IMR-90 (cell line): ENCODE results near the gene GTPBP4. TPM values are rescaled to one million over a fixed set of nuclear protein-coding genes. Genes with fewer than 3 reads are reported as not detected.

Source experiments
- ATAC-seq: fragments of 200-7000 bp; cut with Tn5 transposase; 2 replicates; pipeline ENCODE4 v1.9.1; 2020; ENCODE audit warnings: low read depth, mild to moderate bottlenecking, moderate library complexity
- BruUV-seq: library from RNA; stranded (reverse); fragments of 400-500 nt; replicated peaks from 2 replicates; lab custom pipeline; 2021; lab: Mats Ljungman, UMichigan
- CTCF ChIA-PET: fragments of 300-600 bp; formaldehyde crosslinking; extraction: SDS; loops from one replicate; lab custom pipeline; 2021; ENCODE audit warnings: antibody characterized with exemption; lab: Yijun Ruan, JAX
- POLR2A ChIA-PET: fragments of 300-600 bp; sonication (Branson Sonifier 250); formaldehyde crosslinking; loops from one replicate; lab custom pipeline; 2022; ENCODE audit warnings: antibody characterized with exemption; ENCODE audit not compliant: unreplicated experiment; lab: Charles Lee
- DNase-seq: peaks from one replicate; pipeline ENCODE4 v3.0.0; 2013
- H2AFZ ChIP-seq: replicated peaks from 2 replicates; pipeline ENCODE3; 2013; ENCODE audit warnings: low read length, mild to moderate bottlenecking; ENCODE audit not compliant: poor library complexity
- H2AK5ac ChIP-seq: 2 replicates; pipeline ENCODE4 v1.6.1; 2013; ENCODE audit warnings: low read depth, low read length, inconsistent platforms
- H2AK9ac ChIP-seq: replicated peaks from 2 replicates; pipeline ENCODE3; 2013; ENCODE audit warnings: mild to moderate bottlenecking, low read depth, low read length, moderate library complexity; ENCODE audit not compliant: poor library complexity
- H2BK120ac ChIP-seq: 2 replicates; pipeline ENCODE4 v1.6.1; 2013; ENCODE audit warnings: low read depth, low read length, inconsistent platforms
- H2BK15ac ChIP-seq: 3 replicates; pipeline ENCODE4 v1.6.1; 2013; ENCODE audit warnings: low read depth, low read length, inconsistent platforms
- H2BK20ac ChIP-seq: 2 replicates; pipeline ENCODE4 v1.6.1; 2013; ENCODE audit warnings: low read depth, mild to moderate bottlenecking, inconsistent platforms, low read length, moderate library complexity
- H2BK5ac ChIP-seq: 2 replicates; pipeline ENCODE4 v1.6.1; 2013; ENCODE audit warnings: mild to moderate bottlenecking, low read depth, low read length, inconsistent platforms; ENCODE audit not compliant: poor library complexity, severe bottlenecking
- H3K14ac ChIP-seq: replicated peaks from 2 replicates; pipeline ENCODE4 v1.6.1; 2013; ENCODE audit warnings: low read depth, low read length, inconsistent platforms
- H3K18ac ChIP-seq: 2 replicates; pipeline ENCODE4 v1.6.1; 2013; ENCODE audit warnings: low read depth, low read length, control low read depth
- H3K23ac ChIP-seq: 2 replicates; pipeline ENCODE4 v1.6.1; 2013; ENCODE audit warnings: low read depth, low read length, inconsistent platforms
- H3K27ac ChIP-seq: 2 replicates; pipeline ENCODE4 v1.5.1; 2013; ENCODE audit warnings: mild to moderate bottlenecking, control low read depth, low read length; ENCODE audit not compliant: insufficient read depth
- H3K27me3 ChIP-seq: 2 replicates; pipeline ENCODE4 v1.6.1; 2013; ENCODE audit warnings: low read length; ENCODE audit not compliant: control insufficient read depth, insufficient read depth
- H3K36me3 ChIP-seq: 2 replicates; pipeline ENCODE4 v1.6.1; 2013; ENCODE audit warnings: low read length, mixed read lengths; ENCODE audit not compliant: control insufficient read depth, insufficient read depth
- H3K4ac ChIP-seq: 2 replicates; pipeline ENCODE4 v1.6.1; 2013; ENCODE audit warnings: low read depth, low read length, inconsistent platforms
- H3K4me1 ChIP-seq: 2 replicates; pipeline ENCODE4 v1.6.1; 2013; ENCODE audit warnings: low read length, mixed read lengths; ENCODE audit not compliant: control insufficient read depth, insufficient read depth
- H3K4me2 ChIP-seq: 2 replicates; pipeline ENCODE4 v1.6.1; 2013; ENCODE audit warnings: low read depth, mild to moderate bottlenecking, control low read depth, low read length, moderate library complexity
- H3K4me3 ChIP-seq: 2 replicates; pipeline ENCODE4 v1.5.1; 2013; ENCODE audit warnings: low read depth, mild to moderate bottlenecking, control low read depth, low read length, moderate library complexity; ENCODE audit not compliant: insufficient read depth
- H3K56ac ChIP-seq: 2 replicates; pipeline ENCODE4 v1.6.1; 2013; ENCODE audit warnings: low read length, inconsistent platforms; ENCODE audit not compliant: insufficient read depth; ENCODE audit errors: extremely low read depth
- H3K79me1 ChIP-seq, 2 experiments: 2 replicates each; pipeline ENCODE4 v1.6.1; 2013; ENCODE audit warnings: low read length in 2 of 2, inconsistent platforms in 1 of 2, low read depth in 1 of 2
- H3K9ac ChIP-seq: 2 replicates; pipeline ENCODE4 v1.6.1; 2013; ENCODE audit warnings: low read depth, low read length, control low read depth
- H3K9me1 ChIP-seq: 2 replicates; pipeline ENCODE4 v1.6.1; 2013; ENCODE audit warnings: low read length, inconsistent platforms; ENCODE audit not compliant: insufficient read depth
- H3K9me3 ChIP-seq: 2 replicates; pipeline ENCODE4 v1.6.1; 2013; ENCODE audit warnings: low read length; ENCODE audit not compliant: control insufficient read depth, insufficient read depth
- H4K20me1 ChIP-seq: 2 replicates; pipeline ENCODE4 v1.6.1; 2013; ENCODE audit warnings: low read length, inconsistent platforms; ENCODE audit not compliant: insufficient read depth
- H4K5ac ChIP-seq: 2 replicates; pipeline ENCODE4 v1.6.1; 2013; ENCODE audit warnings: mild to moderate bottlenecking, low read depth, low read length, control low read depth
- H4K8ac ChIP-seq, 2 experiments: 2 replicates each; pipeline ENCODE4 v1.6.1; 2013; ENCODE audit warnings: low read depth in 2 of 2, low read length in 2 of 2, control low read depth in 1 of 2, inconsistent platforms in 1 of 2
- H4K91ac ChIP-seq: 2 replicates; pipeline ENCODE4 v1.6.1; 2013; ENCODE audit warnings: low read depth, low read length, inconsistent platforms; ENCODE audit not compliant: insufficient read depth
- BHLHE40 ChIP-seq: fragments of 150-350 bp; IDR thresholded peaks from 2 replicates; pipeline ENCODE4 v1.6.1; 2016; ENCODE audit warnings: mild to moderate bottlenecking, low read depth, low read length
- CEBPB ChIP-seq: IDR thresholded peaks from 2 replicates; pipeline ENCODE4 v1.6.1; 2012; ENCODE audit warnings: low read depth, low read length, improper control_type of control experiment
- CHD1 ChIP-seq: IDR thresholded peaks from 2 replicates; pipeline ENCODE4 v1.6.1; 2012; ENCODE audit warnings: low read depth, low read length, improper control_type of control experiment
- ELK1 ChIP-seq: fragments of 150-350 bp; IDR thresholded peaks from 2 replicates; pipeline ENCODE4 v1.6.1; 2016; ENCODE audit warnings: low read depth, mild to moderate bottlenecking, low read length, moderate library complexity, borderline replicate concordance
- MAFK ChIP-seq: IDR thresholded peaks from 2 replicates; pipeline ENCODE4 v1.6.1; 2012; ENCODE audit warnings: low read depth, low read length, improper control_type of control experiment
- POLR2A ChIP-seq: IDR thresholded peaks from 2 replicates; pipeline ENCODE4 v1.6.1; 2012; ENCODE audit warnings: mild to moderate bottlenecking, low read depth, low read length
- RAD21 ChIP-seq: IDR thresholded peaks from 2 replicates; pipeline ENCODE4 v1.6.1; 2012; ENCODE audit warnings: low read length, improper control_type of control experiment
- RFX5 ChIP-seq: IDR thresholded peaks from 2 replicates; pipeline ENCODE4 v1.8.0; 2012; ENCODE audit warnings: low read depth, mild to moderate bottlenecking, low read length, moderate library complexity
- SMC3 ChIP-seq: fragments of 150-350 bp; IDR thresholded peaks from 2 replicates; pipeline ENCODE4 v1.6.1; 2016; ENCODE audit warnings: low read depth, mild to moderate bottlenecking, antibody characterized with exemption, low read length, moderate library complexity
- USF2 ChIP-seq: fragments of 150-350 bp; IDR thresholded peaks from 2 replicates; pipeline ENCODE4 v1.6.1; 2017; ENCODE audit warnings: mild to moderate bottlenecking, antibody characterized with exemption, low read length, low read depth
- WGBS, 2 experiments: methylation state at CpG; one replicate each; pipeline versions ENCODE4 v1.1.5 to v1.1.7; 2013; ENCODE audit warnings: missing lambda C conversion rate in 2 of 2; ENCODE audit not compliant: insufficient read length in 1 of 2; ENCODE audit errors: extremely low coverage in 2 of 2; 5-methylcytosine and 5-hydroxymethylcytosine counted together
- dilution Hi-C: fragments of 300-500 bp; cut with HindIII; formaldehyde crosslinking; loops from one replicate; pipeline ENCODE4 v1.14.3; 2018; ENCODE audit warnings: low sequenced_read_pairs; ENCODE audit not compliant: unreplicated experiment
- in situ Hi-C: fragments of 300-500 bp; cut with MboI; formaldehyde crosslinking; loops from 3 replicates; pipeline ENCODE4 v1.14.3; 2019; ENCODE audit warnings: low sequenced_read_pairs, inconsistent platforms, mixed read lengths
- intact Hi-C: fragments of 100-400 bp; cut with micrococcal nuclease; formaldehyde crosslinking; loops from 2 replicates; pipeline ENCODE4 v1.10.0; 2022
- polyA plus RNA-seq, 3 experiments: library from polyadenylated mRNA; depleted of rRNA; stranded (reverse); fragments of >200 nt; gene quantifications; 2 replicates each; pipeline ENCODE4 v1.2.3, GENCODE V29; 2012; ENCODE audit warnings: low replicate concordance in 1 of 3
- total RNA-seq: library from RNA; depleted of rRNA; stranded (reverse); fragments of >200 nt; gene quantifications from 2 replicates; pipeline ENCODE4 v1.2.3, GENCODE V29; 2012

Gene GTPBP4
- total and polyA plus RNA-seq, 2 of the 4 experiments (the other 2 are of a cell fraction), result 46.2 to 48.6 TPM

GRCh38 chr10:1010703-1011102 lies 22.5 kb downstream of the GTPBP4 start:
- Histone ChIP-seq H2AK5ac (no peak overlapping the region), H3K9ac (no peak overlapping the region), H3K14ac (no peak overlapping the region), H3K4me2 (no peak overlapping the region), H3K23ac (no peak overlapping the region), H4K20me1 (peaks cover 8% of the 10 kb centered on the region), H3K36me3 (peaks cover 64% of the 10 kb centered on the region), H4K91ac (no peak overlapping the region), H3K27me3 (no peaks in the 10 kb centered on the region), H2AFZ (no peak overlapping the region), H2BK15ac (no peak overlapping the region), H3K56ac (no peak overlapping the region), H3K9me3 (no peaks in the 10 kb centered on the region), H4K8ac (no peak overlapping the region), H4K5ac (no peak overlapping the region), H2AK9ac (no peak overlapping the region), H3K9me1 (no peaks in the 10 kb centered on the region; the same call in 1 of the 2 replicates), H2BK20ac (no peak overlapping the region), H3K4me3 (no peak overlapping the region), H2BK120ac (no peak overlapping the region), H3K79me1 (peaks cover 19 to 34% of the 10 kb centered on the region in 2 experiments), H3K4ac (no peak overlapping the region), H3K27ac (no peak overlapping the region), H2BK5ac (no peak overlapping the region), H3K18ac (no peak overlapping the region), H3K4me1 (no peaks in the 10 kb centered on the region)
- ATAC-seq, result no peak
- WGBS, 2 experiments, result 92% methylated on average over 2 of the region's 7 CpGs; no CpG with 5 or more reads in 1 of the 2 experiments
- intact Hi-C loops (no loop called here), dilution Hi-C loops (no loop called here), in situ Hi-C loops (no loop called here)
- BruUV-seq, result no TSS peak
- no peak for DNase-seq
- TF ChIP-seq USF2 (no peak), CHD1 (no peak), ELK1 (no peak), CEBPB (no peak), SMC3 (no peak), RFX5 (no peak), RAD21 (no peak), POLR2A (no peak), MAFK (no peak), BHLHE40 (no peak)
- POLR2A ChIA-PET, result no interaction called here
- CTCF ChIA-PET, result no interaction called here
